ENCODE data around the gene ZSCAN10. TPM values are rescaled to one million over a fixed set of nuclear protein-coding genes. Genes with fewer than 3 reads are reported as not detected.
"Not testable (repeated sequence)": the region's sequence is repeated elsewhere in the genome, so short reads cannot be mapped to it uniquely, and the experiment has no call there.

Gene ZSCAN10
- total and polyA plus RNA-seq, 2 experiments from 2014 or later, result 217 to 519 TPM

GRCh38 chr16:3073448-3073847, 25.6 kb downstream of the ZSCAN10 start (continued):
- TF ChIP-seq CTCF (conservative IDR thresholded peaks at IDR 0.05; ENCODE audit: low read depth in 2 of 2) (no peak), JUNB (IDR thresholded peaks at IDR 0.05; ENCODE audit: unreplicated experiment) (no peak), ZNF331 (CRISPR knock-in tag; IDR thresholded peaks at IDR 0.05; ENCODE audit: low read depth) (no peak), ETS1 (IDR thresholded peaks at IDR 0.05) (no peak), STAT1 (IDR thresholded peaks at IDR 0.05; ENCODE audit: unreplicated experiment) (no peak), EZH2 (IDR thresholded peaks at IDR 0.05; ENCODE audit: low read depth, unreplicated experiment) (no peak), ZNF114 (CRISPR knock-in tag; IDR thresholded peaks at IDR 0.05) (no peak), POLR2AphosphoS5 (IDR thresholded peaks at IDR 0.05; ENCODE audit: low read depth) (no peak), CREB1 (CRISPR knock-in tag; IDR thresholded peaks at IDR 0.05; ENCODE audit: low read depth) (no peak)

- not testable (repeated sequence) for H3K4me3 Mint-ChIP-seq; H3F3A ChIP-seq (replicated peaks; ENCODE audit: low read depth); H3K9me3 Mint-ChIP-seq; H3K4me2 ChIP-seq; H2AFZ ChIP-seq; H3K27me3 ChIP-seq (ENCODE audit: insufficient read depth); H3K9me2 ChIP-seq (ENCODE audit: insufficient read depth); H3K27ac Mint-ChIP-seq; H3K4me1 ChIP-seq (ENCODE audit: insufficient read depth); H4K20me1 ChIP-seq (replicated peaks; ENCODE audit: insufficient read depth); H3K79me2 ChIP-seq (replicated peaks; ENCODE audit: insufficient read depth); H3K27ac ChIP-seq (ENCODE audit: low read depth); H3K4me3 ChIP-seq; H3K36me3 ChIP-seq (ENCODE audit: insufficient read depth)
- H3K27me3 Mint-ChIP-seq (ENCODE audit: insufficient read depth, low read depth, poor library complexity), result peaks cover 18% of the 10 kb centered on the region
- DNase-seq (ENCODE audit: low spot score) (peak; percentile 53), ATAC-seq (peak; percentile 71)
- H3K36me3 Mint-ChIP-seq (ENCODE audit: low read depth), result peaks cover 10% of the 10 kb centered on the region
- peak in 1 of 2 experiments; percentile 60; a peak in 2 of 4 replicates for TF ChIP-seq CTCF (conservative IDR thresholded peaks at IDR 0.05; ENCODE audit: low read depth in 2 of 2)
- peaks cover 33% of the 10 kb centered on the region for H3K4me1 Mint-ChIP-seq
Observed at GRCh38 chr16:3072576-3073263, 26.4 kb downstream of the ZSCAN10 start.

- not testable (repeated sequence) for H3K9me3 Mint-ChIP-seq; H3K9me2 ChIP-seq (ENCODE audit: insufficient read depth); H3F3A ChIP-seq (replicated peaks; ENCODE audit: low read depth); DNase-seq (ENCODE audit: low spot score); H3K36me3 Mint-ChIP-seq (ENCODE audit: low read depth); H4K20me1 ChIP-seq (replicated peaks; ENCODE audit: insufficient read depth); H2AFZ ChIP-seq; H3K27me3 ChIP-seq (ENCODE audit: insufficient read depth); H3K27ac Mint-ChIP-seq; H3K27ac ChIP-seq (ENCODE audit: low read depth); H3K4me2 ChIP-seq; H3K79me2 ChIP-seq (replicated peaks; ENCODE audit: insufficient read depth); H3K4me3 ChIP-seq; H3K36me3 ChIP-seq (ENCODE audit: insufficient read depth); H3K4me1 ChIP-seq (ENCODE audit: insufficient read depth); H3K4me3 Mint-ChIP-seq
- Mint-ChIP-seq H3K27me3 (ENCODE audit: insufficient read depth, low read depth, poor library complexity) (peaks cover 18% of the 10 kb centered on the region), H3K4me1 (peaks cover 33% of the 10 kb centered on the region)
- peak; percentile 23 for ATAC-seq
Observed at GRCh38 chr16:3072148-3072547, 26.9 kb downstream of the ZSCAN10 start.

All from GM23338 (cell line).